Karpas-422 (cell line): Measurements from ENCODE around the gene SLC26A6. TPM values are rescaled to one million over a fixed set of nuclear protein-coding genes. Genes with fewer than 3 reads are reported as not detected.

Experiments
- DNase-seq: peaks from one replicate; pipeline ENCODE4 v3.0.0-alpha.2; 2015
- H2AFZ ChIP-seq: fragments of 200-600 bp; sonication (generic); 2 replicates; pipeline ENCODE4 v1.6.1; 2014; ENCODE audit warnings: antibody characterized with exemption, low read length, mixed read lengths
- H3K27ac ChIP-seq: fragments of 200-600 bp; sonication (generic); 2 replicates; pipeline ENCODE4 v1.5.1; 2014; ENCODE audit warnings: mild to moderate bottlenecking, low read length, moderate library complexity
- H3K27me3 ChIP-seq: fragments of 200-600 bp; sonication (generic); 2 replicates; pipeline ENCODE4 v1.6.1; 2014; ENCODE audit warnings: low read length, mixed read lengths
- H3K36me3 ChIP-seq: fragments of 200-600 bp; sonication (generic); 2 replicates; pipeline ENCODE4 v1.6.1; 2014; ENCODE audit warnings: low read length, mixed read lengths; ENCODE audit not compliant: insufficient read depth
- H3K4me1 ChIP-seq: fragments of 200-600 bp; sonication (generic); 2 replicates; pipeline ENCODE4 v1.6.1; 2014; ENCODE audit warnings: mild to moderate bottlenecking, low read length, mixed read lengths
- H3K4me2 ChIP-seq: fragments of 200-600 bp; sonication (generic); 2 replicates; pipeline ENCODE4 v1.6.1; 2014; ENCODE audit warnings: low read length, low read depth, mild to moderate bottlenecking; ENCODE audit not compliant: poor library complexity, severe bottlenecking
- H3K4me3 ChIP-seq: fragments of 200-600 bp; sonication (generic); 2 replicates; pipeline ENCODE4 v1.5.1; 2014; ENCODE audit warnings: mild to moderate bottlenecking, antibody characterized with exemption, low read length, mixed read lengths
- H3K79me2 ChIP-seq: fragments of 200-600 bp; sonication (generic); 2 replicates; pipeline ENCODE4 v1.6.1; 2014; ENCODE audit warnings: mild to moderate bottlenecking, low read length, mixed read lengths
- H3K9ac ChIP-seq: fragments of 200-600 bp; sonication (generic); 2 replicates; pipeline ENCODE4 v1.6.0; 2014; ENCODE audit warnings: low read length
- H3K9me2 ChIP-seq: fragments of 200-600 bp; sonication (generic), shearing (Covaris generic); replicated peaks from 2 replicates; pipeline ENCODE4 v1.6.0; 2014; ENCODE audit warnings: mild to moderate bottlenecking, low read length, moderate library complexity; ENCODE audit not compliant: insufficient read depth
- H3K9me3 ChIP-seq: fragments of 300-700, 200-600 bp; sonication (generic); 2 replicates; pipeline ENCODE4 v1.6.1; 2014; ENCODE audit warnings: low read length, mixed read lengths
- H4K20me1 ChIP-seq: fragments of 200-600 bp; sonication (generic); 2 replicates; pipeline ENCODE4 v1.6.1; 2014; ENCODE audit warnings: mild to moderate bottlenecking, antibody characterized with exemption, low read length, low read depth; ENCODE audit not compliant: insufficient read depth
- total RNA-seq: library from RNA; depleted of rRNA; stranded (reverse); fragments of >200 nt; shearing (Covaris generic); gene quantifications from 2 replicates; pipeline ENCODE4 v1.2.3, GENCODE V29; 2014; ENCODE audit warnings: low replicate concordance

The SLC26A6 gene
- total RNA-seq, 1 experiment from 2014 or later: 52.7 TPM

DNA sequence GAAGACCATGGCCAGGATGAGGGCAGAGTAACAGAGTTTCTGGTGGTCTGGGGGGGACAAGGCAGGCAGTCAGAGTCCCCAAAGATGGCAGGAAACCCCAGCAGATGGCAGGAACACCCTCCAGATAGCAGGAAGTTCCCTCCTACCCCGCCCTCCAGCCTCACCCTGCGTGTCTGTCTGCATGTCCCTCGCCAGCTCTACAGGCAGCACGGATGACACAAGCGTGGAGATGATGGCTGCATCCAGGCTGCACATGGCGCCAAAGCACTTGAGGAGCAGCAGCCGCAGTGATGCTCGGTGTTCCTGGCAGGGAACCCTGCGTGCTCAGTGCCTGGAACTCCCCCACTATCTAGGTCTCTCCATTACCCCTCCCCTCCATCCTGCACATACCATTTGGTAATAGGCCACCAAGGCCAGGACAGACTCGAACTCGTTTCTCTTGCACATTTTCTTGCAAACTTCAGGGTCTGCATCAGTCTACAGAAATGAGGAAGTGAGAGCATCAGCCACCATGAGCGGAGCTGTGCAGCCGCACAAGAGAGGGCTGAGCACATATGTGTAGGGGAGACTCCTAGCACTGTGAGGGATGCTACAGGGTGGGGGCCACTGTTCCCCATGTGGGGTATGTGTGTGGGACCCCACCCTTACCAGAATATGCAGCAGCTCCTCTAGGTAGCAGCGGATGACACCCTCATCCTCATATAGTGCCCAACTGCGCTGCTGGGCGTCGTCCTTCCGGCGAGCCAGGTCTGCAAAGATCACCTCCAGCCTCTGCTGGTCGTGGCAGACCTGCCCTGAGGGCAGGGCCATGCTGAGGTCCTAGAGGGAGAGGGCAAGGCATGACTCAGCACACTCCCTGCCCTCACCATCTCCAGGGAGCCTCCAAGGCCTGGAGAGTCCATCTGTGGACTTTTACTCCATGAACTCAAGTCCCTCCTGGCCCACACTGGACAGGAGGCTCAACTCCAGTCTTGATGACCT is 44.4 kb upstream of the SLC26A6 start:
- DNase-seq: peak; percentile 67
- Histone ChIP-seq H3K36me3 (peaks cover 26% of the 10 kb centered on the region), H3K4me2 (no peak overlapping the region)

DNA sequence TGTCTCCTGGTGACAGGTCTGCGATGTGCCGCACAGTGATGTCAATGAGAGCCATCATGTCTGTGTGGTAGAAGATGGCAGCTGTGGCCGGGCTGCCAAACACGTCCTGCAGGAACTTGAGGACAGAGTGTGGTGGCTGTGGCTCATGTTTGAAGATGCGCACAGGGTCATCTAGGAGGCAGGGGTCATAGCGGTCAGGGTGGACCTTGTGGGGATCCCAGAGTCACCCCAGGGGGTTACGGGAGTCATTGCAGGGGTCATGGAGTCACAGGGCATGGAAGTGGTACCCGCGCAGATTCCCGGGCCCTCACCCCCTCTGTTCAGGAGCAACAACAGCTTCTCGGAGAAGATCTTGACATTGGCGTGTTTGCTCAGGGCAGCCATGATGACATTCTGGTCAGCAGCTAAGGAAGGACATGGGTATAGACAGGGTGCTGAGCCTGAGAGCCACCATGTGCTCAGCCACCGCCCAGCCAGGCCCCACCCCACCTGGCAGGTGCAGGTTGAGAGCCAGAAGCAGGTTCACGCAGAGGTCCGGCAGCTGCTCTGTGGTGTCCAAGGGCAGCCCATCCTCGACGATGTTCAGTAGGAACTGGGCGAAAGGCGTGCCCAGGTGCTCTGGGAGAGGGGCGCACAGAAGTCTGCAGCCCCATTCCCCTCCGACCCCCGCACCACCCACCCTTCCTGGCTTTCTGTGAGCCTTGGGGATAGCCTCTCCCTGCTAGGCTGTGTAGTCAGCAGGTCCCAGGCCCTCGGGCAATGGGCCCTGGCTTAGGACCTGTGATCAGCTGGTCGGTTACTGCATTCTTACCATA is 43.5 kb upstream of the SLC26A6 start:
- H3K9ac ChIP-seq: no peak overlapping the region
- H3K4me3 ChIP-seq: no peak overlapping the region
- H2AFZ ChIP-seq: no peak overlapping the region
- H3K36me3 ChIP-seq: peaks cover 26% of the 10 kb centered on the region
- DNase-seq: no peak
- H3K27me3 ChIP-seq: no peaks in the 10 kb centered on the region
- H3K9me2 ChIP-seq: no peaks in the 10 kb centered on the region
- peaks cover 12% of the 10 kb centered on the region for H3K79me2 ChIP-seq
- H4K20me1 ChIP-seq: no peaks in the 10 kb centered on the region
- H3K9me3 ChIP-seq: no peaks in the 10 kb centered on the region
- H3K27ac ChIP-seq: no peak overlapping the region
- H3K4me2 ChIP-seq: no peak overlapping the region
- peaks cover 11% of the 10 kb centered on the region for H3K4me1 ChIP-seq

More for the DNA sequence above, 44.4 kb upstream of the SLC26A6 start:
- Histone ChIP-seq H3K9ac (no peak overlapping the region), H3K4me3 (no peak overlapping the region), H3K27ac (no peak overlapping the region), H3K4me1 (peaks cover 21% of the 10 kb centered on the region), H3K79me2 (peaks cover 21% of the 10 kb centered on the region), H2AFZ (no peak overlapping the region), H3K9me3 (no peaks in the 10 kb centered on the region), H4K20me1 (no peaks in the 10 kb centered on the region), H3K9me2 (no peaks in the 10 kb centered on the region), H3K27me3 (no peaks in the 10 kb centered on the region)

DNA sequence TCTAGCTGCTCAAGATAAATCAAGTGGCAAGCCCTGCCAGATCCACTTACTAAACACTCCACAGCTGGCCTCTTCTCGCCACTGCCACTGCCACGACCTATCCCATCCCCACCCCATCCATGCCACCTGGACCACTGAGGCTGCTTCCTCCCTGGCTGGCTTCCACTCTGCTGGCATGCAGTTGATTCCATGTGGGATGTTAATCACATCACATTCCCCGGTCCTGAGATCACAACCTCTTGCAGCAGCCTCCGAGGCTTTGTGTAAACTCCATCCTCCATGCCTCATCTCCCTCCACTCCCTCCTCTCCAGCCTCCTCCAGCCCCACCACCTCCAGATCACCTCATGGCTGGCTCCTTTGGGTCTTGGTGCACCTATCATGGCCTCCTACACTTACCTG is 42.8 kb upstream of the SLC26A6 start:
- peaks cover 5% of the 10 kb centered on the region for H3K79me2 ChIP-seq
- H3K9ac ChIP-seq: no peak overlapping the region
- H3K36me3 ChIP-seq: peaks cover 26% of the 10 kb centered on the region

DNA sequence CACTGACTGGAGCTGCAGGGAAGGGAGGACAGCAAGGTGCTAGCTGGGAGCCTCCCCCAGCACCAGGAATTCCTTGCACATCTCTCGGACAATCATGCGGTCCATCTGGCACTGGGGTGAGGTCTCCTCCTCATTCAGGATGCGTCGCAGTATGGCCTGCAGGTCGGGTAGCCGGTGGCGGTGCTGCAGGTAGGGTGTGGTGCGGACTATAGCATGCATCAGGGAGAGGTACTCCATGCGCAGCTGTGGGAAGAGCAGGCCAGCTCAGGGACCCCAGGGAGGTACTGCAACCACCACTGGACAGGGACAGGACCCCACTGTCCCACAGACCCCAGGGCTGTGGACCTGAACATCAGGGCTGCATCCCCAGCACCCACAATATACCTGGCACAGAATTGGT is 39.2 kb upstream of the SLC26A6 start:
- Histone ChIP-seq H3K79me2 (no peaks in the 10 kb centered on the region), H2AFZ (no peak overlapping the region), H3K36me3 (peaks cover 19% of the 10 kb centered on the region), H3K4me3 (no peak overlapping the region), H3K4me2 (no peak overlapping the region), H3K9ac (no peak overlapping the region), H3K27me3 (no peaks in the 10 kb centered on the region), H3K9me3 (no peaks in the 10 kb centered on the region), H3K9me2 (no peaks in the 10 kb centered on the region), H3K4me1 (no peaks in the 10 kb centered on the region), H4K20me1 (no peaks in the 10 kb centered on the region), H3K27ac (no peak overlapping the region)
- DNase-seq: no peak

More for the DNA sequence above, 42.8 kb upstream of the SLC26A6 start:
- Histone ChIP-seq H3K9me2 (no peaks in the 10 kb centered on the region), H3K27me3 (no peaks in the 10 kb centered on the region), H3K9me3 (no peaks in the 10 kb centered on the region), H3K4me3 (no peak overlapping the region), H2AFZ (no peak overlapping the region), H3K4me2 (no peak overlapping the region), H3K27ac (no peak overlapping the region), H3K4me1 (peaks cover 7% of the 10 kb centered on the region), H4K20me1 (no peaks in the 10 kb centered on the region)
- DNase-seq: no peak

DNA sequence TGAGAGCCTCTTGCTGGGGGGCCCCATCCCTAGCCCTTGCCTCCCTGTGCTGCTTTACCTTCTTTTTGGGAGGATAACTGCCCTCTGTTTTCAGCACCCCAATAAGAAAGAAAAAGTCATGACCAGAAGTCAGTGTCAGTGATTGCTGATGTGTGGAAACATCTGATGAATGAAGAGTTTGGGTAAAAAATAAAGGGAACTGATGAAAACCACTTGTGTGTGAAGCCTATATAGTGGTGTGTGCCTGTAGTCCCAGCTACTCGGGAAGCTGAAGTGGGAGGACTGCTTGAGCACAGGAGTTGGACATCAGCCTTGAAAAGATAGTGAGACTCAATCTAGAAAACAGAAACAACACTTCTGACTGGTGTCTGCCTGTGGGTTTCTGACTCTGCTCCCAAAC is 37.3 kb upstream of the SLC26A6 start:
- no peak overlapping the region for H3K27ac ChIP-seq
- H3K79me2 ChIP-seq: no peaks in the 10 kb centered on the region
- no peaks in the 10 kb centered on the region for H3K27me3 ChIP-seq
- H3K4me3 ChIP-seq: no peak overlapping the region
- H3K9ac ChIP-seq: no peak overlapping the region
- no peak for DNase-seq
- no peaks in the 10 kb centered on the region for H4K20me1 ChIP-seq
- no peak overlapping the region for H2AFZ ChIP-seq
- no peaks in the 10 kb centered on the region for H3K9me3 ChIP-seq
- H3K4me2 ChIP-seq: no peak overlapping the region
- H3K4me1 ChIP-seq: no peaks in the 10 kb centered on the region
- H3K9me2 ChIP-seq: no peaks in the 10 kb centered on the region
- H3K36me3 ChIP-seq: peaks cover 16% of the 10 kb centered on the region

DNA sequence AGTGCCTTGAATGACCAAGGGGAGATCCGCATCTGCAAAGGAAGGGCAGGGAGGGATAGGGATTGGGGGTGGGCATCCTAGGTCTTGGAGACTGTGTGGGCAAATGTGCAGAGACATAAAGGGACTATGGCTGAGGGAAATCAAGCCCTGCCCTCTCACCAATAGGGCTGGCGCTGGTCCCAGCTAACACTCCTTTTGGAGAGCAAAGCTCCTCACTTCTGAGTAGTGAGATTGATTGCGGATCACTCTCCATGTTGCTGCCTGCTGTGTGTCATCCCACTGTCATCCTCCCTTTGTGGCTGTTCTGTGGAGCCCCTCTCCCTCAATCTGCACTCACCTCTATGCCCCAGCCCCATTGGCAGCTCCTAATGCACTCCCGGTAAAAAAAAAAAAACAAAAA is 29.7 kb upstream of the SLC26A6 start:
- Histone ChIP-seq H3K36me3 (peaks cover 3% of the 10 kb centered on the region; the same call in 1 of the 2 replicates), H2AFZ (no peak overlapping the region), H3K9me2 (no peaks in the 10 kb centered on the region), H3K4me1 (no peaks in the 10 kb centered on the region), H3K27me3 (no peaks in the 10 kb centered on the region), H3K4me2 (no peak overlapping the region), H3K27ac (no peak overlapping the region), H3K9me3 (no peaks in the 10 kb centered on the region), H3K4me3 (no peak overlapping the region), H3K79me2 (no peaks in the 10 kb centered on the region), H3K9ac (no peak overlapping the region), H4K20me1 (no peaks in the 10 kb centered on the region)
- DNase-seq: no peak

DNA sequence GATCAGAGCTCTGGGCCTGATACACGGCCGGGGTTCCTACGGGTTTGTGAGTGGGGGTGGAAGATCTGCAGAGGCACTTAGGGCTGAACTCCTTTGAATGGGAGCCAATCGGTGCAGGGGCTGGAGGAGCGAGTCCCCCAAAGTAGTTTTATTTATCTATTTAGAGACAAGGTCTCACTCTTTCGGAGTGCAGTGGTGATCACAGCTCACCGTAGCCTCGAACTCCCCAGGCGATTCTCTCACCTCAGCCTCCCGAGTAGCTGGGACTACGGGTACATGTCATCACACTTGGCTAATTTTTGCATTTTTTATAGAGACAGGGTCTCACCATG is 29.0 kb upstream of the SLC26A6 start:
- Histone ChIP-seq H3K36me3 (peaks cover 3% of the 10 kb centered on the region; the same call in 1 of the 2 replicates), H3K9ac (no peak overlapping the region), H3K27ac (no peak overlapping the region), H3K9me3 (no peaks in the 10 kb centered on the region), H3K4me3 (no peak overlapping the region), H3K9me2 (no peaks in the 10 kb centered on the region), H3K79me2 (no peaks in the 10 kb centered on the region), H3K27me3 (no peaks in the 10 kb centered on the region), H3K4me1 (no peaks in the 10 kb centered on the region), H3K4me2 (no peak overlapping the region), H2AFZ (no peak overlapping the region), H4K20me1 (no peaks in the 10 kb centered on the region)
- DNase-seq: no peak
